ENCODE measurements around the gene RHOU.

DNA sequence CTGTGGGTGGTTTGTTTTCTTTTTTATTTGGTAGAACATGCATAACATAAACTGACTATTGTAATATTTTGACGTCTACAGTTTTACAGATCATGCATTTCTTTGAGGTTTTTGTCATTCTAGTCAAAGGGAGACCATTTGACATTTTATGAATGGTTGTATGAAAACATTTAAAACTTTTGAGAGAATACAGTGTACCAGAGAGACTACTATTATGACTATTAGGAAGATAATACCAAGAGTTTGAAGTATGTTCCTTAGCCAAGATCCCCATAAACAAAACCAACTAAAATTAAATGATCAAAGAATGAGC, 37.3 kb upstream of the RHOU start:
- TF ChIP-seq EZH2phosphoT487 (IDR thresholded peaks at IDR 0.05; ENCODE audit: insufficient read depth, low read depth) = no peak
- no peak for TF ChIP-seq EZH2 (IDR thresholded peaks at IDR 0.05; ENCODE audit: insufficient read depth, poor library complexity, severe bottlenecking)
